GM10266 (cell line): ENCODE data around the gene ETF1.
"Not testable (repeated sequence)": the region's sequence is repeated elsewhere in the genome, so short reads cannot be mapped to it uniquely, and the experiment has no call there.

ENCODE experiments used
- DNase-seq: peaks from one replicate; pipeline ENCODE4 v3.0.0; 2012; ENCODE audit errors: extremely low spot score
- TF ChIP-seq, protein P1 (sequence below): IDR thresholded peaks from 2 replicates; pipeline ENCODE4 v1.5.1; 2012; ENCODE audit warnings: mild to moderate bottlenecking, low read depth; ENCODE audit not compliant: control insufficient read depth, insufficient read depth; ENCODE audit errors: missing control alignments

Gene ETF1

DNA sequence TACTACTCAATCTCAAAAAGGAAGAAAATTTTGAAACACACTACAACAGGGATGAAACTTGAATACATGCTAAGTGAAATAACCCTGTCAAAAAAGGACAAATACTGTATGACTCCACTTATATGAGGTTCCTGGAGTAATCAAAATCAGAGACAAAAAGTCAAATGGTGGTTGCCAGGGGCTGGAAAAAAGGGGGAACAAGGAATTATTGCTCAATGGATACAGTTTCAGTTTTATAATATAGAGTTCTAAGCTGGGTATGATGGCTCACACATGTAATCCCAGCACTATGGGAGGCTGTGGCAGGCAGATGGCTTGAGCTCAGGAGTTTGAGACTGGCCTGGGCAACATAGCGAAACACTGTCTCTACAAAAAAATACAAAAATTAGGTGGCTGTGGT is 29.0 kb downstream of the ETF1 start:
- TF ChIP-seq, protein P1, sequence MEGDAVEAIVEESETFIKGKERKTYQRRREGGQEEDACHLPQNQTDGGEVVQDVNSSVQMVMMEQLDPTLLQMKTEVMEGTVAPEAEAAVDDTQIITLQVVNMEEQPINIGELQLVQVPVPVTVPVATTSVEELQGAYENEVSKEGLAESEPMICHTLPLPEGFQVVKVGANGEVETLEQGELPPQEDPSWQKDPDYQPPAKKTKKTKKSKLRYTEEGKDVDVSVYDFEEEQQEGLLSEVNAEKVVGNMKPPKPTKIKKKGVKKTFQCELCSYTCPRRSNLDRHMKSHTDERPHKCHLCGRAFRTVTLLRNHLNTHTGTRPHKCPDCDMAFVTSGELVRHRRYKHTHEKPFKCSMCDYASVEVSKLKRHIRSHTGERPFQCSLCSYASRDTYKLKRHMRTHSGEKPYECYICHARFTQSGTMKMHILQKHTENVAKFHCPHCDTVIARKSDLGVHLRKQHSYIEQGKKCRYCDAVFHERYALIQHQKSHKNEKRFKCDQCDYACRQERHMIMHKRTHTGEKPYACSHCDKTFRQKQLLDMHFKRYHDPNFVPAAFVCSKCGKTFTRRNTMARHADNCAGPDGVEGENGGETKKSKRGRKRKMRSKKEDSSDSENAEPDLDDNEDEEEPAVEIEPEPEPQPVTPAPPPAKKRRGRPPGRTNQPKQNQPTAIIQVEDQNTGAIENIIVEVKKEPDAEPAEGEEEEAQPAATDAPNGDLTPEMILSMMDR: no peak
- no peak for DNase-seq

DNA sequence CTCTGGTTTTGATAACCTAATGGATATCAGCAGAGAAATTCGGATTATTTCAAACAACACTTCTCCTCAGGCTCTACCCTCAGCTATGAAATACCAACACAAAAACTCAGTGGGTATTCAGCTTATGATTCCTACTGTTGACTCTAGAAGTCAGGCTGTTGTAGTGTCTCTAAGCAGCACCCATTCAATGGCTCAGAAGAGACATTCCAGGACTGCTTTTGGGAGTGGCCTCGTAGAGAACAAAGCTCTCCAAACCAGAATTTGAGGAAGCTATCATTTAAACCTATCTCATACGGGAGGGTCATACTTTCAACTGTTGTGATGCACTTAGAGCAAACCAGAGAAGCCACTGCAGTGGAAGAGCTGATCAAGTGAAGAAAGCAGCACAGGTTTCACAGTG is 34.1 kb downstream of the ETF1 start:
- TF ChIP-seq, protein P1: no peak
- no peak for DNase-seq

DNA sequence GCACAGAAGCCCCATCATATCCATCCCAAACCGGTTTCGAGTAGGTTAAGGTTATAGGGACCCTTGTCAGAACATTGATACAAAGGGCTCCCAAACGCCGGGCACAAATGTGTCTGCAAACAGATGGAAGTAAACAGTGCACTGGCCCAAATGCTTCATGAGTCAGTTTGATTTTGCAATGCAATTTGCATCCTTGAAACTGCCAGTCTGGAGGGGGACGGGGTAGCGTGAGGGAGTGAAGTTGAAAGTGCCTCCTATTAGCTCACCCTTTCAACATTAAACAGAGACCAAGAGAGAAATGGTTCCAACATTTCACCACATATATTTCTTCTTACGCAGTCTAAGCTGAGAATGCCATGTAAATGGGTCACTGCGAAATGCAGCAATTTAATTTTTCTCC is 35.6 kb downstream of the ETF1 start:
- DNase-seq: not testable (repeated sequence)

DNA sequence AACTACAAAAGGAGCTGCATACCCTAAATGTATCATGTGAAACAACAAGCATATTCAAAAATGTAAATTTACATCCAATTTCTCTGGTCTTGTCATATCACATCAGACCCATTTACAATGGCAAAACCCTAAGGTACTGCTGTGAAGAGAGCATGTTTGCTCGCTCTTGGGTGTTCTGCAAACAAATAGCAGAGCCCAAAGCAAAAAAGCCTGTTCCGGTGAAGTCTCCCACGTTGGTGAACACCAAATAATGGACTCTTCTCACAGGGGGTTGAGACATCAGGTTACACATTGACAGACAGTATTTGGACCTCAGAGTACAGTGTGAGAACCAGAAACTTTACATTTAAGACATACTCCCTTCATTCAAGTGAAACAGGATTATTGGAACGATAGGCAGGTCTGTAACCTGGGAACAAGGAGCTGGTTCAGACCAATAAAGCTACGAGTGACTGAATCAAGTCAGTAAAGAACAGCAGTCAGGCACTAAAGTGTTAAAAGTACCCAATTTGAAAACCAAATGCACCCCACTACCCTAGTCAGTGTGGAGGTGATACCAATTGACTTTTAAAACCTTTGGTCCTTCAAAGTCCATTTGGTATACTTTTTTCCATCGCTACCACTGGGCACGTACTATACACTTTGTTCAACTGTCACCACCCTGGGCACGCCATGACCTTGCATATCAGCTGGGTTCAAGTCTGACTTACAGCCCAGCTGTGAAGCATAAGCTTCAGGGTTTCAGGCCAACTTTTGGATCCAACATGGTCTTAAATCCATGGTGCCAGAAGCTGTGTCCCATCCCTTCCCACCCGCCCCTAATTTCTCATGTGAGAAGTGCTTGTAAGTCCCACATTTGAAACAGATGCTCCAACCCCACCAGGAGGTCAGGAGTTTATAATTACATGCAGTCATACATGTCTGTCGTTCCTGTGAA is 36.4 kb downstream of the ETF1 start:
- TF ChIP-seq, protein P1: no peak

DNA sequence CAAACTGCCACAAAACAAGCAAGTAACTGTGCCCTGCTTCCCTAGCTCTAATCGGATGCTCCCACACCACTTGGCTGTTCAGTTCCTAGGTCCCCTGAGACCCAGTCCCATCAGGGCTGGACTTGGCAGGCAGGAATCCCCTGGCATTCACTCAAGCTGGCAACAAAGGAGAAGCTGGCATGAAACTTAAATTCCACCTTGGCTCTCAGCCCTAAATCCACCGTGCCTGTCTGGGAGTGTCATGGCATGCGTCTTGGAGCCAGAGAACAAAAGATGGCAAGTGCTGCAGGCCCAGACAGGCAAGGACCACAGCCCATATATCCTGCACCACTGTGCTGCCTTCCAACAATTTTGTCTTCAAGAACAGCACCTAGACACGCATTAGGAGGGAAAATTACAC is 38.2 kb downstream of the ETF1 start:
- DNase-seq: no peak
- TF ChIP-seq, protein P1: no peak

More for the DNA sequence above, 36.4 kb downstream of the ETF1 start:
- no peak for DNase-seq

DNA sequence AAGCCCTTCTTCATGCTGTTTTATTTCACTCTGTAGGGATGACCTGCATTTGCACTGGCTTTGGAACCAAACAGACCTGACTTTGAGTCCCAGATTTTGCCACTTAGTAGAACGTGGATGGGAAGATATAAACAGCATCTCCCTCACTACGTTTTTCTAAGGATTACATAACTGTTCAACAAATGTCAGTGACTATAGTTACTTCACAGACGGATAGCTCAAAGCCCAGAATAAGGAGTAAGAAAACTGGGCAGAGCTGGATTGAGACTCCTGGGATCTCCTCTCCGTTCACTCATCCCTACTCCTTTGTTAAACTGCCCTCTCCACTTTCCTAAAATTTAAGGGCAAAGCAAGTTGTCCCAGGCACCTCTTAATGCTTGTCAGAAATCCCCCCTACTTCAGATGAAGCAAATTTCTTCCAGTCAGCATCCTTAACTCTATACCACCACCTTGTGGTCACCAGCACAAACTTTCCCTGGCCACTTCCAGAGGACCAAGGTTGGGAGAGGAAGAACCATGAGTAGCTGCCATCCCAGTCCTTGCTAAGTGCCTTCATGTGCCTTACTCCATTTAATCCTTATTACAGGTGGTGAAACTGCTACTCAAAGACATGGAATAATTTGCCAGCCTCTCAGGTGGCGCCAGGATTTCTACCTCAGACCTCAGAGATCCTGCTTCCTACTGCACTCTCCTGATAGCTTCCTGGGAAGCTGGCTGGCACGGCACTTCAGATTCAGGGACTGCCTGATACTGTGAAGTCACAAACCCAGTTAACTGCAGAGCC is 39.4 kb downstream of the ETF1 start:
- DNase-seq: peak; percentile 68
- TF ChIP-seq, protein P1: peak; percentile 72

DNA sequence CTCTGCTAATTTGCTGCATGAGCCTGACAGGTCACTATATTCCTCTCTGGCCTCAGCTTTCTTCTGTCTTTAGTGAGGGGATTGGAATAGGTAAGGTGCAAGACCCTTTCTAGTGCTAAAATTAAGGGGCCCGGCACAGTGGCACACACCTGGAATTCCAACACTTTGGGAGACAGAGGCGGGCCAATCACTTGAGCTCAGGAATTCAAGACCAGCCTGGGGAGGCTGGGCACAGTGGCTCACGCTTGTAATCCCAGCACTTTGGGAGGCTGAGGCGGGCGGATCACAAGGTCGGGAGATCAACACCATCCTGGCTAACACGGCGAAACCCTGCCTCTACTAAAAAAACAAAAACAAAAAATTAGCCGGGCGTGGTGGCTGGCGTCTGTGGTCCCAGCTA is 40.5 kb downstream of the ETF1 start:
- TF ChIP-seq, protein P1: no peak
- DNase-seq: no peak
